Hepatocyte (in vitro differentiated cells): ENCODE results near the gene PPIH.

Source experiments
- CTCF ChIP-seq: fragments of 200-600 bp; sonication (generic); IDR thresholded peaks from 2 replicates; pipeline ENCODE4 v1.5.1; 2016; ENCODE audit warnings: antibody characterized with exemption, mild to moderate bottlenecking; ENCODE audit not compliant: poor library complexity
- EZH2 ChIP-seq: fragments of 200-600 bp; sonication (generic); IDR thresholded peaks from 2 replicates; pipeline ENCODE4 v1.6.1; 2016; ENCODE audit warnings: antibody characterized with exemption, mild to moderate bottlenecking, borderline replicate concordance
- EZH2phosphoT487 ChIP-seq: fragments of 200-600 bp; sonication (generic); IDR thresholded peaks from one replicate; pipeline ENCODE4 v1.6.1; 2018; ENCODE audit warnings: antibody characterized with exemption, mild to moderate bottlenecking, low read depth, moderate library complexity; ENCODE audit not compliant: unreplicated experiment, severe bottlenecking

DNA sequence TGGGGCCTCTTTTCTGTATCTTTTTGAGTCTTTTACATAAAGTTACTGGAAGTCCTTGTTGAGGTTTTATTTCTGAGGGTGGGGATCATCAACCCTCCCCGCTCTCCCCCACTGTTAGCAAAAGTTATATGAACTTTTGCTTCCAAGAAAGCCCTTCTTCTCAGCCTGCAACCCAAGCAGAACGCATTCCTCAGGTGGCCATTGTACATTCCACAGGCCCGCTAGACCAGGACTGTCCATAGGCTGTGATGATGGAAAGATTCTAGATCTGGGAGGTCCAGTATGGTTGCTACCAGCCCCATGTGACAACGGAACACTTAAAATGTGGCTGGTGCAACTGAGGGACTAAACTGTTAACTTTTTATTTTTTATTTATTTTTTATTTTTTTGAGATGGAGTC lies 12.2 kb downstream of the PPIH start:
- TF ChIP-seq EZH2 (no peak), CTCF (no peak), EZH2phosphoT487 (no peak)
